Measurements from ENCODE around the gene HS3ST1. TPM values are rescaled to one million over a fixed set of nuclear protein-coding genes. Genes with fewer than 3 reads are reported as not detected.

HS3ST1 gene
- total RNA-seq, 4 donors from 2014 or later: 0.26 to 2.2 (median 0.40) TPM; not detected in 1

- Histone ChIP-seq H3K36me3 (no peaks in the 10 kb centered on the region), H3K27me3 (no peaks in the 10 kb centered on the region), H3K27ac (no peak overlapping the region), H3K4me3 (no peak overlapping the region), H3K9me3 (peaks cover 4% of the 10 kb centered on the region), H3K4me1 (no peaks in the 10 kb centered on the region)
- TF ChIP-seq POLR2AphosphoS5 (IDR thresholded peaks at IDR 0.05) (no peak), POLR2A (IDR thresholded peaks at IDR 0.05) (no peak), EP300 (IDR thresholded peaks at IDR 0.05) (no peak)
- no peak for DNase-seq (ENCODE audit: low spot score in 2 of 2)
- WGBS: 74% methylated on average over 5 of the region's 5 CpGs
These were observed 74.2 kb downstream of the HS3ST1 start for GRCh38 chr4:11354531-11354930.

- 70% methylated on average over 3 of the region's 3 CpGs for WGBS
- no peaks in the 10 kb centered on the region for H3K36me3 ChIP-seq
- H3K9me3 ChIP-seq: no peaks in the 10 kb centered on the region
- no peak for DNase-seq (ENCODE audit: low spot score in 2 of 2)
- H3K4me3 ChIP-seq: no peak overlapping the region
- H3K4me1 ChIP-seq: no peaks in the 10 kb centered on the region
- H3K27ac ChIP-seq: no peak overlapping the region
- no peaks in the 10 kb centered on the region for H3K27me3 ChIP-seq
- TF ChIP-seq EP300 (IDR thresholded peaks at IDR 0.05) (no peak), CTCF (IDR thresholded peaks at IDR 0.05) (no peak), POLR2A (IDR thresholded peaks at IDR 0.05) (no peak), POLR2AphosphoS5 (IDR thresholded peaks at IDR 0.05) (no peak)
These were observed 80.1 kb downstream of the HS3ST1 start for GRCh38 chr4:11348449-11349088.

- no peaks in the 10 kb centered on the region for H3K4me1 ChIP-seq
- H3K27me3 ChIP-seq: no peaks in the 10 kb centered on the region
- no peak overlapping the region for H3K27ac ChIP-seq
- no peak overlapping the region for H3K4me3 ChIP-seq
- 80% methylated on average over 2 of the region's 2 CpGs for WGBS
- no peak for DNase-seq (ENCODE audit: low spot score in 2 of 2)
- H3K36me3 ChIP-seq: no peaks in the 10 kb centered on the region
- H3K9me3 ChIP-seq: no peaks in the 10 kb centered on the region
- TF ChIP-seq EP300 (IDR thresholded peaks at IDR 0.05) (no peak), POLR2AphosphoS5 (IDR thresholded peaks at IDR 0.05) (no peak), POLR2A (IDR thresholded peaks at IDR 0.05) (no peak), CTCF (IDR thresholded peaks at IDR 0.05) (no peak)
These were observed 83.8 kb downstream of the HS3ST1 start for GRCh38 chr4:11344916-11345315.

- no peaks in the 10 kb centered on the region for H3K27me3 ChIP-seq
These were observed 85.2 kb downstream of the HS3ST1 start for GRCh38 chr4:11343536-11343935.

More at GRCh38 chr4:11343536-11343935, 85.2 kb downstream of the HS3ST1 start:
- Histone ChIP-seq H3K27ac (no peak overlapping the region), H3K9me3 (no peaks in the 10 kb centered on the region), H3K4me3 (no peak overlapping the region), H3K36me3 (no peaks in the 10 kb centered on the region), H3K4me1 (no peaks in the 10 kb centered on the region)
- DNase-seq (ENCODE audit: low spot score in 2 of 2): no peak
- 89% methylated on average over 4 of the region's 4 CpGs for WGBS
- TF ChIP-seq POLR2A (IDR thresholded peaks at IDR 0.05) (no peak), EP300 (IDR thresholded peaks at IDR 0.05) (no peak)

Measured in suprapubic skin (tissue), 4 donors.